Esophagus muscularis mucosa (tissue), 4 donors: ENCODE data around the gene TFAP2E. TPM values are rescaled to one million over a fixed set of nuclear protein-coding genes. Genes with fewer than 3 reads are reported as not detected.

Source experiments
- DNase-seq: peaks from one replicate; pipeline ENCODE4 v3.0.0-alpha.2; 2017; ENCODE audit errors: extremely low spot score
- H3K27ac ChIP-seq, 4 donors: fragments of 200-600 bp; sonication (generic); replicated peaks in 1 of 4; 1 replicate in 3 of 4; 2 replicates in 1 of 4; pipeline ENCODE4 v1.5.1; 2016 to 2019; ENCODE audit warnings: mild to moderate bottlenecking in 1 of 4
- H3K27me3 ChIP-seq, 4 donors: fragments of 200-600 bp; sonication (generic); one replicate each; pipeline versions ENCODE4 v1.5.1 to v1.6.0; 2016 to 2019
- H3K36me3 ChIP-seq, 4 donors: fragments of 200-600 bp; sonication (generic); one replicate each; pipeline ENCODE4 v1.5.1; 2016 to 2019
- H3K4me1 ChIP-seq, 4 donors: fragments of 200-600 bp; sonication (generic); one replicate each; pipeline ENCODE4 v1.5.1; 2016 to 2019
- H3K4me3 ChIP-seq, 4 donors: fragments of 200-600 bp; sonication (generic); 1 replicate in 2 of 4; 2 replicates in 2 of 4; pipeline ENCODE4 v1.5.1; 2016 to 2019; ENCODE audit warnings: mild to moderate bottlenecking in 4 of 4, moderate library complexity in 1 of 4
- H3K9me3 ChIP-seq, 4 donors: fragments of 200-600 bp; sonication (generic); 1 replicate in 3 of 4; 2 replicates in 1 of 4; pipeline ENCODE4 v1.5.1; 2016 to 2019
- EP300 ChIP-seq: sonication (generic); formaldehyde crosslinking; IDR thresholded peaks from one replicate; pipeline ENCODE4 v1.6.1; 2017; ENCODE audit warnings: antibody characterized with exemption
- POLR2A ChIP-seq: fragments of 450-650 bp; IDR thresholded peaks from one replicate; pipeline ENCODE4 v1.6.1; 2017; ENCODE audit warnings: antibody characterized with exemption, moderate library complexity, mild to moderate bottlenecking, low read depth
- POLR2AphosphoS5 ChIP-seq, 2 donors: sonication (generic); formaldehyde crosslinking; IDR thresholded peaks; one replicate each; pipeline ENCODE4 v1.6.1; 2017; ENCODE audit warnings: antibody characterized with exemption in 2 of 2
- WGBS: methylation state at CpG from one replicate; pipeline ENCODE4 v1.1.5; 2018; 5-methylcytosine and 5-hydroxymethylcytosine counted together
- intact Hi-C: fragments of 100-400 bp; cut with DNase I; formaldehyde crosslinking; loops from one replicate; pipeline ENCODE4 v1.15.1; 2023
- total RNA-seq, 4 donors: library from RNA; depleted of rRNA; stranded (reverse); fragments of >200 nt; gene quantifications; one replicate each; pipeline versions ENCODE4 v1.1.0 to v1.2.1, GENCODE V29; 2016
- TF ChIP-seq, protein P1 (sequence below), 3 experiments: fragments of 200-600 bp in 2 of 3; fragments of 450-650 bp in 1 of 3; sonication (generic) in 2 of 3; IDR thresholded peaks; one replicate each; pipeline ENCODE4 v1.5.1; 2017 to 2019; ENCODE audit warnings: antibody characterized with exemption in 3 of 3, mild to moderate bottlenecking in 2 of 3, moderate library complexity in 1 of 3

TFAP2E gene
- total RNA-seq, 4 donors from 2014 or later, result 0.33 to 0.71 (median 0.63) TPM; not detected in 1

DNA sequence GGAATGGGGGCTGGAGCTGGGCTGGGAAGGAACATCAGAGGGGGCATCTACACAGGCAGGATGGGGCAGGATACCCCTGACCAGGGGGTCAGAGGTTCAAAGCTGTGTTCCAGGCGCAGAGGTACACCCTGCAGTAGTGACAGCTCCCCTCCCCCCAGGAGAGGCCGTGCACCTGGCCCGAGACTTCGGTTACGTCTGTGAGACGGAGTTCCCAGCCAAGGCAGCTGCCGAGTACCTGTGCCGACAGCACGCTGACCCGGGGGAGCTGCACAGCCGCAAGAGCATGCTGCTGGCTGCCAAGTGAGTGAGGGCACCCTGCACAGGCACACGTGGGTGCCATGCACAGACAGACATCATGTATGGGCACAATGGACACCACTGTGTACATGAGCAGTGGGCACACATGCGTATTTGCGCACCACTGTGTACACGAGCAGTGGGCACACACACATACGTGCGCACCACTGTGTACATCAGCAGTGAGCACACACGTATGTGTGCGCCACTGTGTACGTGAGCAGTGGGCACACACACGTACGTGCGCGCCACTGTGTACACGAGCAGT is 17.4 kb downstream of the TFAP2E start:
- 94% methylated on average over 14 of the region's 25 CpGs for WGBS
- H3K4me3 ChIP-seq, result no peak overlapping the region
- no peak overlapping the region for H3K27ac ChIP-seq
- DNase-seq, result no peak
- intact Hi-C loops, result no loop called here
- no peaks in the 10 kb centered on the region for H3K9me3 ChIP-seq
- peaks cover 0 to 4% (median 0%) of the 10 kb centered on the region in 4 donors for H3K4me1 ChIP-seq
- peaks cover 0 to 13% (median 6%) of the 10 kb centered on the region in 4 donors for H3K36me3 ChIP-seq
- TF ChIP-seq POLR2A (no peak), POLR2AphosphoS5 (IDR thresholded peaks at IDR 0.05) (no peak), EP300 (no peak)
- TF ChIP-seq, protein P1, sequence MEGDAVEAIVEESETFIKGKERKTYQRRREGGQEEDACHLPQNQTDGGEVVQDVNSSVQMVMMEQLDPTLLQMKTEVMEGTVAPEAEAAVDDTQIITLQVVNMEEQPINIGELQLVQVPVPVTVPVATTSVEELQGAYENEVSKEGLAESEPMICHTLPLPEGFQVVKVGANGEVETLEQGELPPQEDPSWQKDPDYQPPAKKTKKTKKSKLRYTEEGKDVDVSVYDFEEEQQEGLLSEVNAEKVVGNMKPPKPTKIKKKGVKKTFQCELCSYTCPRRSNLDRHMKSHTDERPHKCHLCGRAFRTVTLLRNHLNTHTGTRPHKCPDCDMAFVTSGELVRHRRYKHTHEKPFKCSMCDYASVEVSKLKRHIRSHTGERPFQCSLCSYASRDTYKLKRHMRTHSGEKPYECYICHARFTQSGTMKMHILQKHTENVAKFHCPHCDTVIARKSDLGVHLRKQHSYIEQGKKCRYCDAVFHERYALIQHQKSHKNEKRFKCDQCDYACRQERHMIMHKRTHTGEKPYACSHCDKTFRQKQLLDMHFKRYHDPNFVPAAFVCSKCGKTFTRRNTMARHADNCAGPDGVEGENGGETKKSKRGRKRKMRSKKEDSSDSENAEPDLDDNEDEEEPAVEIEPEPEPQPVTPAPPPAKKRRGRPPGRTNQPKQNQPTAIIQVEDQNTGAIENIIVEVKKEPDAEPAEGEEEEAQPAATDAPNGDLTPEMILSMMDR (IDR thresholded peaks at IDR 0.05), result no peak
- H3K27me3 ChIP-seq, result no peaks in the 10 kb centered on the region

DNA sequence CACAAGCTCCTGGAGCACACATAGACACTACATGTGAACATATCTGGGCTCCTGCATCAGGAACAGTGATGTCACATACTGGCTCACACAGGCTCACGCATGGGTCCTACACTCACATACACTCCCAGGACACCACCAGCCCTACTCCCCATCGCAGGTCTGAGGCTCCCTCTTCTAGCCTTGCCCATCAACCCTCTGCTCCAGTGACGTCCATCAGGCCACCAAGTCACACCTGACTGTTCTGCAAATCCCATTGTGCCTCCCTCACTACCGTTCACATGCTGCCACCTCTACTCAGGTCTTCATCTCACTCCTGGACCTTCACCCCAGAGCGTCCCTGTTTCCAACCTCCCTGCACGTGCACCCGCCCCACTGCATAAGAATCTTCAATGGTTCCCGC is 18.1 kb downstream of the TFAP2E start:
- Histone ChIP-seq H3K36me3 (peaks cover 0 to 16% (median 6%) of the 10 kb centered on the region in 4 donors), H3K27ac (no peak overlapping the region), H3K27me3 (no peaks in the 10 kb centered on the region), H3K4me3 (no peak overlapping the region), H3K4me1 (peaks cover 0 to 4% (median 0%) of the 10 kb centered on the region in 4 donors), H3K9me3 (no peaks in the 10 kb centered on the region)
- intact Hi-C loops, result no loop called here
- WGBS, result 93% methylated on average over 8 of the region's 8 CpGs
- DNase-seq, result no peak
- no peak for TF ChIP-seq POLR2A
- no peak for TF ChIP-seq EP300
- no peak for TF ChIP-seq POLR2AphosphoS5 (IDR thresholded peaks at IDR 0.05)
- TF ChIP-seq, protein P1 (IDR thresholded peaks at IDR 0.05), result no peak

DNA sequence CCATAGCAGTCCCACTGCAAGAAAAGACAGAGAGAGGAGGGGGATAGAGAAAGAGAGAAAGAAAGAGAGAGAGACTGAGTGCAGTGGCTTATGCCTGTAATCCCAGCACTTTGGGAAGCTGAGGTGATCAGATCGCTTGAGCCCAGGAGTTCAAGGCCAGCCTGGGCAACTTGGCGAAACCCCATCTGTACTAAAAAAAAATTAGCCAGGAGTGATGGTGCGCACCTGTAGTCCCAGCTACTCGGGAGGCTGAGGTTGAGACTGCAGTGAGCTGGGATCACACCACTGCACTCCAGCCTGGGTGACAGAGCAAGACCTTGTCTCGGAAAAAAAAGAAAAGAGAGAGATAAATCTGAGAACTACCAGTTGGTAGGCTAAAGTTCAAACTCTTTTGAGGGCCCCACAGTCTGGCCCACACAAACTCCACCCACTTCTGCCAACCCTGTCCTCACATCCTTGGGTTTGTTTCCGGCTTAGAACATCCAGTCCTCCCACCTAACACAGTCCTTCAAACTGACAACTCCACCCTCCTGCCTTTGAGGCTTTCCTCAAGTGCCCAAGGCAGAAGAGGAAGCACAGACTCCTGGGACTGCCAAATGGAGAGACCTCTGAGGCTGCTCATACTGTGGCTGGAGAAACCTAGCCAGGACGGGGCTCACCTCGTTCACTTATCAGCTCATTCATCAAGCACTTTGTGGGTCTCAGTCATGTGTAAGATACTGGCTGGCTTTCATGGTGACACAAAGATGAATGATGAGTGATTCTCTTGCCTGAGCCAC is 20.1 kb downstream of the TFAP2E start:
- Histone ChIP-seq H3K36me3 (peaks cover 0 to 19% (median 6%) of the 10 kb centered on the region in 4 donors), H3K4me3 (no peak overlapping the region), H3K27me3 (no peaks in the 10 kb centered on the region), H3K27ac (no peak overlapping the region), H3K9me3 (no peaks in the 10 kb centered on the region), H3K4me1 (peaks cover 0 to 4% (median 0%) of the 10 kb centered on the region in 4 donors)
- 63% methylated on average over 8 of the region's 8 CpGs for WGBS
- TF ChIP-seq EP300 (no peak), POLR2A (no peak), POLR2AphosphoS5 (IDR thresholded peaks at IDR 0.05) (no peak)
- TF ChIP-seq, protein P1 (IDR thresholded peaks at IDR 0.05), result no peak
- DNase-seq, result no peak
- intact Hi-C loops, result no loop called here

DNA sequence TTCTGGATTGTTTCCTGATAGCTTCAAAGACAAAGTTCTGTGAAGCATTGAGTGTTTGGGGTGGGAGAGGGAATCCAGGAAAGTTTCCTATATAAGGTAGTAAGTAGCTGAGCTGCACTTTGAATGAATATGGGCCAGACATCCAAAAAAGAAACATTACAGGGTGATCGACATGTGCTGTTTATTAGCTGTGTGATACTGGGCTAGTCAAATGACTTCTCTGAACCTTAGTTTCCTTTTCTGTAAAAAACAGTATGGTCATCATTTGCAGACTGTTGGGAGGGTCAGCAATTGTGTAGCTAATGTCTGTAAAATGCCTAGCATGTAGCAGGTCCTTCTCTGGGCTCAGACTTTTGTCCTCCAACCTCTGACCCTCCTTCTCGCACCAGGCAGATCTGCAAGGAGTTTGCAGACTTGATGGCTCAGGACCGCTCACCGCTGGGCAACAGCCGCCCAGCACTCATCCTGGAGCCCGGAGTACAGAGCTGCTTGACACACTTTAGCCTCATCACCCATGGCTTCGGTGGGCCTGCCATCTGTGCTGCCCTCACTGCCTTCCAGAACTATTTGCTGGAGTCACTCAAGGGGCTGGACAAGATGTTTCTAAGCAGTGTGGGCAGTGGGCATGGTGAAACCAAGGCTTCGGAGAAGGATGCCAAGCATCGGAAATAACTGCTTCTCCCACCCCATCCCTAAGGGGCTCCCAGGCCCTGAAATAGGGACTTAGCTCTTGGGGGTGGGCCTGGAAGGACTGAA is 21.1 kb downstream of the TFAP2E start:
- intact Hi-C loops, result no loop called here
- no peak overlapping the region for H3K27ac ChIP-seq
- DNase-seq, result no peak
- 94% methylated on average over 9 of the region's 9 CpGs for WGBS
- no peaks in the 10 kb centered on the region for H3K27me3 ChIP-seq
- no peak overlapping the region for H3K4me3 ChIP-seq
- H3K4me1 ChIP-seq, result peaks cover 0 to 4% (median 0%) of the 10 kb centered on the region in 4 donors
- peaks cover 0 to 24% (median 8%) of the 10 kb centered on the region in 4 donors for H3K36me3 ChIP-seq
- no peaks in the 10 kb centered on the region for H3K9me3 ChIP-seq
- TF ChIP-seq POLR2AphosphoS5 (IDR thresholded peaks at IDR 0.05), result no peak
- TF ChIP-seq, protein P1 (IDR thresholded peaks at IDR 0.05), result no peak
- no peak for TF ChIP-seq EP300
- TF ChIP-seq POLR2A, result no peak
